H1 (cell line): ENCODE results near the gene PCID2. TPM values are rescaled to one million over a fixed set of nuclear protein-coding genes. Genes with fewer than 3 reads are reported as not detected.

Source experiments
- ATF3 ChIP-seq: IDR thresholded peaks from 2 replicates; pipeline ENCODE4 v1.6.1; 2011; ENCODE audit warnings: low read depth, mild to moderate bottlenecking, low read length; ENCODE audit not compliant: insufficient read depth
- CBX5 ChIP-seq: fragments of 300-800, 300-1000 bp; sonication (generic); IDR thresholded peaks from 2 replicates; pipeline ENCODE4 v1.7.1; 2016; ENCODE audit warnings: antibody characterized with exemption, low read length, low read depth
- CHD2 ChIP-seq: IDR thresholded peaks from 2 replicates; pipeline ENCODE4 v1.6.1; 2012; ENCODE audit warnings: low read length, improper control_type of control experiment
- CHD7 ChIP-seq: fragments of 300-600 bp; sonication (generic); IDR thresholded peaks from 2 replicates; pipeline ENCODE4 v1.7.1; 2012; ENCODE audit warnings: low read length, moderate library complexity, mild to moderate bottlenecking, inconsistent platforms; ENCODE audit not compliant: insufficient replicate concordance
- PHF8 ChIP-seq: fragments of 200-600 bp; sonication (generic); conservative IDR thresholded peaks from 2 replicates; pipeline ENCODE4 v1.7.1; 2012; ENCODE audit warnings: low read depth, mild to moderate bottlenecking, inconsistent platforms, low read length, moderate library complexity
- POLR2AphosphoS5 ChIP-seq: IDR thresholded peaks from 2 replicates; pipeline ENCODE4 v1.6.1; 2011; ENCODE audit warnings: low read depth, low read length
- SP2 ChIP-seq: IDR thresholded peaks from 2 replicates; pipeline ENCODE4 v1.6.1; 2012; ENCODE audit warnings: mild to moderate bottlenecking, low read length, inconsistent platforms
- SRF ChIP-seq: IDR thresholded peaks from 2 replicates; pipeline ENCODE4 v1.6.1; 2011; ENCODE audit warnings: mild to moderate bottlenecking, low read depth, low read length, moderate library complexity
- polyA plus RNA-seq, 7 experiments: library from polyadenylated mRNA; depleted of rRNA in 3 of 7; stranded (reverse) in 5 of 7; unstranded in 2 of 7; fragments of >200 nt in 5 of 7; fragments of 200-250 nt in 2 of 7; gene quantifications; 1 replicate in 5 of 7; 2 replicates in 1 of 7; 4 replicates in 1 of 7; pipeline versions ENCODE4 v1.2.1 to v1.2.3, GENCODE V29; 2011 to 2013; ENCODE audit warnings: missing spikeins in 2 of 7, mixed read lengths in 2 of 7
- total RNA-seq: library from RNA; stranded (reverse); fragmentation: NEBNext Ultra II Directional; extraction: Animal tissue kit (Norgen Biotek cat#: 25700); gene quantifications from 2 replicates; pipeline ENCODE4 v1.2.1, GENCODE V29; 2021

PCID2 gene
- total and polyA plus RNA-seq, 2 of the 8 experiments (the other 6 are each of a cell fraction or from before 2014, with no cell fraction given), result 72.4 to 72.8 TPM

GRCh38 chr13:113233101-113233500, 24.6 kb upstream of the PCID2 start (continued):
- TF ChIP-seq CHD7 (no peak), POLR2AphosphoS5 (no peak), CHD2 (no peak), SRF (no peak), SP2 (no peak), ATF3 (no peak), PHF8 (no peak), CBX5 (no peak)
